Measurements from ENCODE around the gene MSANTD3.
"Not testable (repeated sequence)": the region's sequence is repeated elsewhere in the genome, so short reads cannot be mapped to it uniquely, and the experiment has no call there.

The MSANTD3 gene

GRCh38 chr9:100426530-100427365 lies at the start of gene MSANTD3:
TSS of gene MSANTD3 (plus strand) at chr9:100427143. CDS start at chr9:100441939, 14,796 bp downstream.
- TF ChIP-seq, protein P1, sequence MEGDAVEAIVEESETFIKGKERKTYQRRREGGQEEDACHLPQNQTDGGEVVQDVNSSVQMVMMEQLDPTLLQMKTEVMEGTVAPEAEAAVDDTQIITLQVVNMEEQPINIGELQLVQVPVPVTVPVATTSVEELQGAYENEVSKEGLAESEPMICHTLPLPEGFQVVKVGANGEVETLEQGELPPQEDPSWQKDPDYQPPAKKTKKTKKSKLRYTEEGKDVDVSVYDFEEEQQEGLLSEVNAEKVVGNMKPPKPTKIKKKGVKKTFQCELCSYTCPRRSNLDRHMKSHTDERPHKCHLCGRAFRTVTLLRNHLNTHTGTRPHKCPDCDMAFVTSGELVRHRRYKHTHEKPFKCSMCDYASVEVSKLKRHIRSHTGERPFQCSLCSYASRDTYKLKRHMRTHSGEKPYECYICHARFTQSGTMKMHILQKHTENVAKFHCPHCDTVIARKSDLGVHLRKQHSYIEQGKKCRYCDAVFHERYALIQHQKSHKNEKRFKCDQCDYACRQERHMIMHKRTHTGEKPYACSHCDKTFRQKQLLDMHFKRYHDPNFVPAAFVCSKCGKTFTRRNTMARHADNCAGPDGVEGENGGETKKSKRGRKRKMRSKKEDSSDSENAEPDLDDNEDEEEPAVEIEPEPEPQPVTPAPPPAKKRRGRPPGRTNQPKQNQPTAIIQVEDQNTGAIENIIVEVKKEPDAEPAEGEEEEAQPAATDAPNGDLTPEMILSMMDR (IDR thresholded peaks at IDR 0.05; ENCODE audit: low read depth, low read length, missing control alignments) = no peak
- DNase-seq (ENCODE audit: low read depth) = no peak
- H3K4me3 ChIP-seq (ENCODE audit: low read depth, low read length) = peak within 1 kb of the TSS; percentile 91

GRCh38 chr9:100379862-100380261 lies 47.1 kb upstream of the MSANTD3 start:
- TF ChIP-seq, protein P1 (IDR thresholded peaks at IDR 0.05; ENCODE audit: low read depth, low read length, missing control alignments) = no peak
- no peak for DNase-seq (ENCODE audit: low read depth)
- no peak overlapping the region for H3K4me3 ChIP-seq (ENCODE audit: low read depth, low read length)

DNA sequence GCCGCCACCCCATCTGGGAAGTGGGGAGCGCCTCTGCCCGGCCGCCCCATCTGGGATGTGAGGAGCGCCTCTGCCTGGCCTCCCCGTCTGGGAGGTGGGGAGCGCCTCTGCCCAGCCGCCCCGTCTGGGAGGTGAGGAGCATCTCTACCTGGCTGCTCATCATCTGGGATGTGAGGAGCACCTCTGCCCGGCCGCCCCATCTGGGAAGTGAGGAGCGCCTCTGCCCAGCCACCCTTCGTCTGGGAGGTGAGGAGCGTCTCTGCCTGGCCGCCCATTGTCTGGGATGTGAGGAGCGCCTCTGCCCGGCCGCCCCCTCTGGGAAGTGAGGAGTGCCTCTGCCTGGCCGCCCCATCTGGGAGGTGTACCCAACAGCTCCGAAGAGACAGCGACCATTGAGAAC lies 34.0 kb upstream of the MSANTD3 start:
- H3K4me3 ChIP-seq (ENCODE audit: low read depth, low read length); DNase-seq (ENCODE audit: low read depth): not testable (repeated sequence)

DNA sequence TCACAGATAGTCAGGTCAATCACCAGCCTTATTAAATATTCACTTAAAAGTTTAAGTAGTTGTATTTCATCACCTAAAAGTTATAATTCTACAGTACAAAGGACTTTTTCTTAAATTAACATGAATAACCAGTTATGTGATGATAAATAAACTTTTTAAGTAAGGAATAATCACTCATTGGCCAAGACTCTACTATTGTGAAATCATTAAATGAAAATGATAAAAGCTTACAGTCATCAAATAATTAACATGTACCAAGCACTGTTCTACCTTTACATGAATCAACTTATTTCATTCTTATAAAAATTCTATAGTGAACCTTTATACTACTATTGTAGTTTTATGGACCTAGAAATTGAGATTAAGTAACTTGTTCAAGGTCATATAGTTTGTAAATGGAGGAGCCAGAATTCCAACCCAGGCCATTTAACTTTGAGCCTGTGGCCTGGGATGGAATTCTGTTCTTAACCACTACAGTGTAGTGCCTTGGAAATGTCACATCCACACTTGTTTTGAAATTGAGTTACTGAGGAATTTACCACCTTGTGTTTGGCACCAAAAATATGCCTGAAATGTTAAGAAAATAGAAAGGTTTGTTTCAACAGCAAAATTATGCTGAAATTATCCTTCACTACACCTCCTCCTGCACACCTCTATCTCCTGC lies 32.8 kb upstream of the MSANTD3 start:
- DNase-seq (ENCODE audit: low read depth) = no peak
- H3K4me3 ChIP-seq (ENCODE audit: low read depth, low read length) = no peak overlapping the region

DNA sequence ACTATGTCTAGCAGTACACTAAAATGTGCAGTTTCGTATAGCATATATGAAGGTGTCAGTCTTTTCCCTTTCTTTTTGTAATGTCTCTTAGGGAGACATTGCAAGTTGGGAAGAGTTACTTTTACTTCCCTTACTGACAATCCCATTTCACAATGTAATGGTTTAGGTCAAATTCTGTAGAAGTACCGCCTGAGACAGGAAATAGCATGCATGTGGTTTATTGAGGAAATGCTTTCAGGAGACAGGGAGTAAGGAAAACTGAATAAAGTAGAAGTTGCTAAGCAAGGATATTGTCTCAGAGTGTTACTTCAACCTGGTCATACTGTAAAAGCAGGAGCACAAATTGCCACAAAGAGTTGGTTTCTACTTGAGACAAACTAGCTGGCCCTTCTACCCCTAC lies 32.1 kb upstream of the MSANTD3 start:
- DNase-seq (ENCODE audit: low read depth) = no peak
- no peak overlapping the region for H3K4me3 ChIP-seq (ENCODE audit: low read depth, low read length)
- TF ChIP-seq, protein P1 (IDR thresholded peaks at IDR 0.05; ENCODE audit: low read depth, low read length, missing control alignments) = no peak

More for the DNA sequence above, 32.8 kb upstream of the MSANTD3 start:
- TF ChIP-seq, protein P1 (IDR thresholded peaks at IDR 0.05; ENCODE audit: low read depth, low read length, missing control alignments) = no peak

DNA sequence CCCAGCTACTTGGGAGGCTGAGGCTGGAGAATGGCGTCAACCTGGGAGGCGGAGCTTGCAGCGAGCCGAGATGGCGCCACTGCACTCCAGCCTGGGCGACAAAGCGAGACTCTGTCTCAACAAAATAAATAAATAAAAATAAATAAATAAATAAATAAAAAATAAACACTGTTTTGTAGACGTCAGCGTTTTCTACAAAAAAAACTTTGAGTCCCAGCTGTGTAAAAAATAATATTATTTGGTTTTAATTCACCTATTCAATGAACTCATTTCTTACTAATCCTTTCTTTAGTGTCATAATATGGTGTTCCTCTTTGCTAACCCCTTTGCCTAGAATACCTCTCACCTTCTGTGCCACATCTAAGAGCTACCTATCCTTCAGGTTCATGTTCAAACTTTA lies 30.2 kb upstream of the MSANTD3 start:
- H3K4me3 ChIP-seq (ENCODE audit: low read depth, low read length) = no peak overlapping the region
- TF ChIP-seq, protein P1 (IDR thresholded peaks at IDR 0.05; ENCODE audit: low read depth, low read length, missing control alignments) = no peak
- DNase-seq (ENCODE audit: low read depth) = no peak

- no peak for DNase-seq (ENCODE audit: low read depth)
- TF ChIP-seq, protein P1 (IDR thresholded peaks at IDR 0.05; ENCODE audit: low read depth, low read length, missing control alignments) = no peak
- no peak overlapping the region for H3K4me3 ChIP-seq (ENCODE audit: low read depth, low read length)
Measured at GRCh38 chr9:100397529-100398266, 29.2 kb upstream of the MSANTD3 start.

Measured in GM12864 (cell line).